Measurements from ENCODE around the gene DUOX2.
"Not testable (repeated sequence)": the region's sequence is repeated elsewhere in the genome, so short reads cannot be mapped to it uniquely, and the experiment has no call there.

The DUOX2 gene

GRCh38 chr15:45139770-45140169, 25.8 kb upstream of the DUOX2 start:
- Histone ChIP-seq H3K4me1 (ENCODE audit: control insufficient read depth in 5 of 5, insufficient read depth in 5 of 5, low read length in 5 of 5) (peaks cover 0 to 7% (median 5%) of the 10 kb centered on the region in 5 donors), H3K27me3 (ENCODE audit: control insufficient read depth in 5 of 5, insufficient read depth in 4 of 5, low read length in 5 of 5) (peaks cover 6 to 31% (median 16%) of the 10 kb centered on the region in 5 donors), H3K27ac (ENCODE audit: low read depth, low read length) (no peak overlapping the region), H3K9me3 (ENCODE audit: control insufficient read depth in 5 of 5, low read length in 5 of 5) (no peaks in the 10 kb centered on the region), H3K36me3 (ENCODE audit: control insufficient read depth in 5 of 5, insufficient read depth in 5 of 5, low read length in 5 of 5) (peaks cover 0 to 4% (median 0%) of the 10 kb centered on the region in 5 donors), H3K9ac (ENCODE audit: low read length in 5 of 5) (no peak overlapping the region), H3K4me3 (ENCODE audit: low read depth in 1 of 5, low read length in 5 of 5) (no peak overlapping the region)

- Histone ChIP-seq H3K27ac (ENCODE audit: low read depth, low read length) (no peak overlapping the region), H3K36me3 (ENCODE audit: control insufficient read depth in 5 of 5, insufficient read depth in 5 of 5, low read length in 5 of 5) (peaks cover 0 to 4% (median 0%) of the 10 kb centered on the region in 5 donors), H3K27me3 (ENCODE audit: control insufficient read depth in 5 of 5, insufficient read depth in 4 of 5, low read length in 5 of 5) (peaks cover 8 to 38% (median 22%) of the 10 kb centered on the region in 5 donors)
Observed at GRCh38 chr15:45138814-45139765, 25.1 kb upstream of the DUOX2 start.

GRCh38 chr15:45137703-45138102, 23.7 kb upstream of the DUOX2 start:
- H3K4me3 ChIP-seq (ENCODE audit: low read depth in 1 of 5, low read length in 5 of 5) = no peak overlapping the region
- no peak overlapping the region for H3K9ac ChIP-seq (ENCODE audit: low read length in 5 of 5)
- H3K9me3 ChIP-seq (ENCODE audit: control insufficient read depth in 5 of 5, low read length in 5 of 5) = no peaks in the 10 kb centered on the region
- peaks cover 0 to 8% (median 5%) of the 10 kb centered on the region in 5 donors for H3K4me1 ChIP-seq (ENCODE audit: control insufficient read depth in 5 of 5, insufficient read depth in 5 of 5, low read length in 5 of 5)
- H3K36me3 ChIP-seq (ENCODE audit: control insufficient read depth in 5 of 5, insufficient read depth in 5 of 5, low read length in 5 of 5) = no peaks in the 10 kb centered on the region
- peaks cover 15 to 48% (median 26%) of the 10 kb centered on the region in 5 donors for H3K27me3 ChIP-seq (ENCODE audit: control insufficient read depth in 5 of 5, insufficient read depth in 4 of 5, low read length in 5 of 5)
- H3K27ac ChIP-seq (ENCODE audit: low read depth, low read length) = no peak overlapping the region

More at GRCh38 chr15:45138814-45139765, 25.1 kb upstream of the DUOX2 start:
- no peaks in the 10 kb centered on the region for H3K9me3 ChIP-seq (ENCODE audit: control insufficient read depth in 5 of 5, low read length in 5 of 5)
- no peak overlapping the region for H3K9ac ChIP-seq (ENCODE audit: low read length in 5 of 5)
- H3K4me1 ChIP-seq (ENCODE audit: control insufficient read depth in 5 of 5, insufficient read depth in 5 of 5, low read length in 5 of 5) = peaks cover 0 to 8% (median 5%) of the 10 kb centered on the region in 5 donors
- H3K4me3 ChIP-seq (ENCODE audit: low read depth in 1 of 5, low read length in 5 of 5) = no peak overlapping the region

GRCh38 chr15:45136378-45136764, 22.4 kb upstream of the DUOX2 start:
- no peak overlapping the region for H3K4me3 ChIP-seq (ENCODE audit: low read depth in 1 of 5, low read length in 5 of 5)
- no peaks in the 10 kb centered on the region for H3K36me3 ChIP-seq (ENCODE audit: control insufficient read depth in 5 of 5, insufficient read depth in 5 of 5, low read length in 5 of 5)
- peaks cover 15 to 44% (median 26%) of the 10 kb centered on the region in 5 donors for H3K27me3 ChIP-seq (ENCODE audit: control insufficient read depth in 5 of 5, insufficient read depth in 4 of 5, low read length in 5 of 5)
- H3K9ac ChIP-seq (ENCODE audit: low read length in 5 of 5) = no peak overlapping the region
- H3K27ac ChIP-seq (ENCODE audit: low read depth, low read length) = no peak overlapping the region
- H3K9me3 ChIP-seq (ENCODE audit: control insufficient read depth in 5 of 5, low read length in 5 of 5) = no peaks in the 10 kb centered on the region
- peaks cover 0 to 8% (median 5%) of the 10 kb centered on the region in 5 donors for H3K4me1 ChIP-seq (ENCODE audit: control insufficient read depth in 5 of 5, insufficient read depth in 5 of 5, low read length in 5 of 5)

- H3K9me3 ChIP-seq (ENCODE audit: control insufficient read depth in 5 of 5, low read length in 5 of 5); H3K27ac ChIP-seq (ENCODE audit: low read depth, low read length): not testable (repeated sequence)
- peaks cover 15 to 45% (median 26%) of the 10 kb centered on the region in 5 donors for H3K27me3 ChIP-seq (ENCODE audit: control insufficient read depth in 5 of 5, insufficient read depth in 4 of 5, low read length in 5 of 5)
Observed at GRCh38 chr15:45135705-45136377, 21.9 kb upstream of the DUOX2 start.

GRCh38 chr15:45134682-45135604, 21.0 kb upstream of the DUOX2 start:
- H3K27me3 ChIP-seq (ENCODE audit: control insufficient read depth in 5 of 5, insufficient read depth in 4 of 5, low read length in 5 of 5) = peaks cover 15 to 54% (median 33%) of the 10 kb centered on the region in 5 donors
- no peak overlapping the region for H3K9ac ChIP-seq (ENCODE audit: low read length in 5 of 5)
- H3K4me3 ChIP-seq (ENCODE audit: low read depth in 1 of 5, low read length in 5 of 5) = peak overlapping the region in 2 of 5 donors; percentile 12 to 18
- no peaks in the 10 kb centered on the region for H3K36me3 ChIP-seq (ENCODE audit: control insufficient read depth in 5 of 5, insufficient read depth in 5 of 5, low read length in 5 of 5)
- H3K27ac ChIP-seq (ENCODE audit: low read depth, low read length) = no peak overlapping the region
- peaks cover 0 to 12% (median 10%) of the 10 kb centered on the region in 5 donors for H3K4me1 ChIP-seq (ENCODE audit: control insufficient read depth in 5 of 5, insufficient read depth in 5 of 5, low read length in 5 of 5)
- no peaks in the 10 kb centered on the region for H3K9me3 ChIP-seq (ENCODE audit: control insufficient read depth in 5 of 5, low read length in 5 of 5)

More at GRCh38 chr15:45135705-45136377, 21.9 kb upstream of the DUOX2 start:
- not testable (repeated sequence) for H3K4me3 ChIP-seq (ENCODE audit: low read depth in 1 of 5, low read length in 5 of 5); H3K36me3 ChIP-seq (ENCODE audit: control insufficient read depth in 5 of 5, insufficient read depth in 5 of 5, low read length in 5 of 5); H3K4me1 ChIP-seq (ENCODE audit: control insufficient read depth in 5 of 5, insufficient read depth in 5 of 5, low read length in 5 of 5); H3K9ac ChIP-seq (ENCODE audit: low read length in 5 of 5)

GRCh38 chr15:45134046-45134445, 20.1 kb upstream of the DUOX2 start:
- Histone ChIP-seq H3K27ac (ENCODE audit: low read depth, low read length) (no peak overlapping the region), H3K9ac (ENCODE audit: low read length in 5 of 5) (no peak overlapping the region), H3K4me1 (ENCODE audit: control insufficient read depth in 5 of 5, insufficient read depth in 5 of 5, low read length in 5 of 5) (peaks cover 0 to 21% (median 16%) of the 10 kb centered on the region in 5 donors), H3K27me3 (ENCODE audit: control insufficient read depth in 5 of 5, insufficient read depth in 4 of 5, low read length in 5 of 5) (peaks cover 18 to 58% (median 37%) of the 10 kb centered on the region in 5 donors), H3K9me3 (ENCODE audit: control insufficient read depth in 5 of 5, low read length in 5 of 5) (no peaks in the 10 kb centered on the region), H3K36me3 (ENCODE audit: control insufficient read depth in 5 of 5, insufficient read depth in 5 of 5, low read length in 5 of 5) (no peaks in the 10 kb centered on the region), H3K4me3 (ENCODE audit: low read depth in 1 of 5, low read length in 5 of 5) (no peak overlapping the region)

GRCh38 chr15:45133561-45133920, 19.6 kb upstream of the DUOX2 start:
- H3K27ac ChIP-seq (ENCODE audit: low read depth, low read length) = no peak overlapping the region
- no peak overlapping the region for H3K9ac ChIP-seq (ENCODE audit: low read length in 5 of 5)
- H3K36me3 ChIP-seq (ENCODE audit: control insufficient read depth in 5 of 5, insufficient read depth in 5 of 5, low read length in 5 of 5) = no peaks in the 10 kb centered on the region
- H3K9me3 ChIP-seq (ENCODE audit: control insufficient read depth in 5 of 5, low read length in 5 of 5) = no peaks in the 10 kb centered on the region
- no peak overlapping the region for H3K4me3 ChIP-seq (ENCODE audit: low read depth in 1 of 5, low read length in 5 of 5)
- peaks cover 0 to 26% (median 20%) of the 10 kb centered on the region in 5 donors for H3K4me1 ChIP-seq (ENCODE audit: control insufficient read depth in 5 of 5, insufficient read depth in 5 of 5, low read length in 5 of 5)
- H3K27me3 ChIP-seq (ENCODE audit: control insufficient read depth in 5 of 5, insufficient read depth in 4 of 5, low read length in 5 of 5) = peaks cover 18 to 62% (median 41%) of the 10 kb centered on the region in 5 donors

- H3K27me3 ChIP-seq (ENCODE audit: control insufficient read depth in 5 of 5, insufficient read depth in 4 of 5, low read length in 5 of 5) = peaks cover 18 to 65% (median 43%) of the 10 kb centered on the region in 5 donors
- H3K36me3 ChIP-seq (ENCODE audit: control insufficient read depth in 5 of 5, insufficient read depth in 5 of 5, low read length in 5 of 5) = no peaks in the 10 kb centered on the region
- no peak overlapping the region for H3K9ac ChIP-seq (ENCODE audit: low read length in 5 of 5)
- no peaks in the 10 kb centered on the region for H3K9me3 ChIP-seq (ENCODE audit: control insufficient read depth in 5 of 5, low read length in 5 of 5)
- no peak overlapping the region for H3K27ac ChIP-seq (ENCODE audit: low read depth, low read length)
- no peak overlapping the region for H3K4me3 ChIP-seq (ENCODE audit: low read depth in 1 of 5, low read length in 5 of 5)
- H3K4me1 ChIP-seq (ENCODE audit: control insufficient read depth in 5 of 5, insufficient read depth in 5 of 5, low read length in 5 of 5) = peaks cover 0 to 26% (median 20%) of the 10 kb centered on the region in 5 donors
Observed at GRCh38 chr15:45132844-45133560, 19.0 kb upstream of the DUOX2 start.

Measured in subcutaneous abdominal adipose tissue (tissue), 5 donors.